GM19455 (cell line): ENCODE results near the gene COLGALT1.
"Not testable (repeated sequence)": the region's sequence is repeated elsewhere in the genome, so short reads cannot be mapped to it uniquely, and the experiment has no call there.

Source experiments
- ATAC-seq: cut with Tn5 transposase; IDR thresholded peaks from one replicate; pipeline ENCODE4 v1.9.1; 2021; ENCODE audit not compliant: unreplicated experiment

Gene COLGALT1

GRCh38 chr19:17532116-17532515 lies 23.3 kb upstream of the COLGALT1 start:
- no peak for ATAC-seq

DNA sequence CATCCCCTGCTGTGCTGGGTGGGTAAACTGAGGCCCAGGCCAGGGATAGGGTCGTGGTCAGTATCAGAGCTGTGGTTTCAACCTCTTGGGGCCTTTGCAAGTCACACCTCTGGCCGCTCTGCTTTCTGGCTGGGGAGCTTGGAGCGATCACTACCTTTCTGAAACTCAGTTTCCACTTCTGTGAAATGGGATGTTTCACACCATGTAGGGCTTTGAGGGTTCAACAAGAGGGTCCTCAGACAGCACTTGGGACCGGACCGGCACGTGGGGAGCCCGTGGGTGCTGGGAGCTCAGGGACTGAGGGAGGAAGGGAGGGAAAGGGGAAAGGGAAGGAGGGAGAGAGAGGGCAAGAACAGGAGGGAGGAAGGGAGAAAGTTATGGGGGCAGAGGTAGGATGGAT lies 22.9 kb upstream of the COLGALT1 start:
- ATAC-seq: no peak

DNA sequence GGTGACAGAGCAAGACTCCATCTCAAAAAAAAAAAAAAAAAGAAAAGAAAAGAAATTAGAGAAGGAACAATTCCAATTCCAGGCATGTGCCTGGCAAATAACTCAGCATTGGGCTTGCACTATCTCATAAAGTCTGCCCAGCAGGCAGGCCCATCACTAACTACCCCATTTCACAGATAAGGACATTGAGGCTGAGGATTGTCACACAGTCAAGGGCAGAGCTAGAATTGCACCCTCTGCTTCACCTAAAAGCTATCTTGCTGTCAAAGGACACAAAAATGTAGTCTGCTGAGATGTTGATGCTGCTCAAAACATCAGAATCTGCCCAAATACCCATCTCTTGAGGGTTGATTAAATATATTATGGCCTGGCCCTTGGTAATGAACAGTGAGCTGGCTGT lies 20.7 kb upstream of the COLGALT1 start:
- ATAC-seq: no peak

DNA sequence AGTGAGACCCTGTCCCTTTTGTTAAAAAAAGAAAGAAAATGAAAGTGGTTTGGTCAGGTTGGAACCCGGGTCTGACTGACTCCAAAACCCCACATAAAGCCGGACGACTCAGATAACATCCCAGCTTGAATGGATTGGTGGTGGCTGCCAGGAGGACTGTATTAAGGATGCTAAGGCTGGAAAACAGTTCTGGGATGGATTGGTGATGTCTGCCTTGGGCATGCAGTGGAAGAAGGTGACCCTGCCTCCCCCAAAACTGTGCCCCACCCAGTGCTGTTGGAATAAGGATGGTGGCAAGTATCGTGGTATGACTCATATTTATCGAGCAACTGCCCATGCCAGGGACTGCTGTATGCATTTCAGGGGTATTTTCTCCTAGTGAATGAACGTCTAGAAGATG lies 18.5 kb upstream of the COLGALT1 start:
- no peak for ATAC-seq

DNA sequence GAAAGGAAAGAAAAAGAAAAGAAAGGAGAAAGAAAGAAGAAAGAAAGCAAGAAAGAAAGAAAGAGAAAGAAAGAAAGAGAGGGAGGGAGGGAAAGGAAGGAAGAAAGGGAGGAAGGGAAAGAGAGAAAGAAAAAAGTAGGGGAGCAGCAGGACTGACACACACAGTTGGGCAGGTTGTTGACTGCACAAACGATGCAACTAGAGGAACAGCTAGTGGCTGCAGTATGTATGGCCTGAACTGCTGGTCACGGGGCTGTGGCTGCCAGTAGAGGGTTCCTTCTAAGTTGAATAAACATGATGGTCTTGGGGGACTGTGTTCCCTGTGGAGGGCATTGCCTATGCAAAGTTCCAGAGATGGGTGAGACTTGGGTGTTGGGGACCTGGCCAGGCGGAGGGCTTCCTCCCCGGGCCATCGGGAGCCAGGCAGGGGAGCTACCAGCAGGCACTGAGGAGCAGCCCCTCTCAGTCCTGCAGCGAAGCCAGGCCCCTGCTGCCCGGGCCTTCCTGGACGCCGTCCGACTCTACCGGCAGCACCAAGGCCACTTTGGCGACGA lies 16.7 kb upstream of the COLGALT1 start:
- ATAC-seq: no peak

- ATAC-seq: no peak
These were observed 16.0 kb upstream of the COLGALT1 start for GRCh38 chr19:17539238-17540117.

- no peak for ATAC-seq
These were observed 15.3 kb upstream of the COLGALT1 start for GRCh38 chr19:17540174-17540573.

GRCh38 chr19:17541184-17541759 lies 14.2 kb upstream of the COLGALT1 start:
- no peak for ATAC-seq

GRCh38 chr19:17542042-17542441 lies 13.4 kb upstream of the COLGALT1 start:
- no peak for ATAC-seq

DNA sequence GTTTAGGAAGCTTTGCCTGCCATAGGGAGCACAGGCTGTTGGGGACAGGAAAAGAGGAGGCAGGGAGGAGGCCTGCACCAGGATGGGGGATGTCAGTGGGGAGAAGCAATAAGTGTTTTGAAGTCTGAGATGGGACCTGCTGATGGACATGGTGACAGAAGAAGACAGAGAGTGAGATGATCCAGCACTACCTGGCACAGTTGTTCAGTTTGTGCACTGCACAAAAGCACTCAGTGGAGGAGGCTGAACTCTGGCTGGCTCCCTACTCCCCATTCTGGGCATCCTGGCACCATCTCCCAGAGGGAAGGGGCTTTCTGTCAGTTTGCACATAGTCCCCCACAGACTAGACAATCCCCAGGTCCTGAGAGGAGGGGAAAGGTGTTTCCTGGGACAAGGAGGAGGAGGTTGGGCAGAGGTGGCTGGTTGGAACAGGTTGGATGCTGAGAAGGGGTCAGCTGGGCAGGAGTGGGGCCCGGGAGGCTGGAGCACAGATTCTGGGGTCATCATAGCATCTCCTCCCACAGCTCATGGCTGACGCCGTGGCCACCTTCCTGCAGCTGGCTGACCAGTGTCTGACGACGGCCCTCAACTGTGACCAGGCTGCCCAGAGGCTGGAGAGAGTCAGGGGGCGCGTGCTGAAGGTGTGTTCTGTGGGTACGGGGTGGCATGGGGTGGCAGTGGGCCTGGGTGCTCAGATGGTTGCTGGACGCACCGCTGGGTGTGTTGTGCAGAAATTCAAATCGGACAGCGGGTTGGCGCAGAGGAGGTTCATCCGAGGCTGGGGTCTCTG lies 12.5 kb upstream of the COLGALT1 start:
- ATAC-seq: no peak

DNA sequence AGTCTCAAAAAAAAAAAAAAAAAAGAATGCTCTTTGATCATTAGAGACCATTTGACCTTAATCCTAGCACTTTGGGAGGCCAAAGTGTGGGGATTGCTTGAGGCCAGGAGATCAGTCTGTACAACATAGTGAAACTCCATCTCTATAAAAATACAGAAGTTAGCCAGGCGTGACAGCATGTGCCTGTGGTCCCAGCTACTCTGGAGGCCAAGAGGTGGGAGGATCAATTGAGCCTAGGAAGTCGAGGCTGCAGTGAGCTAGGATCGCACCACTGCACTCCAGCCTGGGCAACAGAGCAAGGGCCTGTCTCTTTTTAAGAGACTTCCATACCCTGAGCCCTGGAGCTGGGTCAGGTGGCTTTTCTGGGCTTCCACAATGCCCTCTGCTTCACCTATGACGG lies 11.5 kb upstream of the COLGALT1 start:
- ATAC-seq: no peak

GRCh38 chr19:17544418-17544817 lies 11.0 kb upstream of the COLGALT1 start:
- ATAC-seq: no peak

- ATAC-seq: no peak
These were observed 7.3 kb upstream of the COLGALT1 start for GRCh38 chr19:17548145-17548544.

DNA sequence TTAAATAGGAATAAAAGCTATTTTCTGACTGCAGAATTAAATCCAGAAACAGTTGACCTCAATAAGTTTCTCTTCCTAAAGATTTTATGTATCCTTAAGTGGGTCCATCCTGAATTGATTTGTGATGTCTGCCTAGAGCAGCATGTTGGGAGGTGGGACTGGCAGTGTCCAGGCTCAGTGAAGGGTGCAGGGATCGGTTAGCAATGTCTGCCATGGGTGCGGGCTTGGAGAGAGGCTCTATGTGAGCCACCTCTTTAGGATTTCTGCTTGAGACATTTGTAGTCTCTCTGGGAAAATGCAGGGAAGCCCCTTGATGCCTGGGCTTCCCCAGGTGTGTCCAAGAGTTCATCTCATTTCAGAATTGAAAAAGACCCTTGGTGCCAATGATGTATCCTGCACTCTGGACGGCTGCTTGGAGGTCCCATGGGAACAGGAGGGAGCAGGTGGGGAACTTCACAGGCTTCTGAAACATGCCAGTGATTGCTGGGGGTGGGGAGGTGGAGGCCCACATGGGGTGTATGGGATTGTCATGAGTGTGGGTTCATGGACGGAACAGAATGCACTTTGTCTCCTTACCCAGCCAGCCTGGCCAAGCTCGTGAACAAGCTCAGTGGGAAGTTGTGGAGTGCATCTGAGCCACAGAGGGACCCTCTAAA lies 6.2 kb upstream of the COLGALT1 start:
- no peak for ATAC-seq

DNA sequence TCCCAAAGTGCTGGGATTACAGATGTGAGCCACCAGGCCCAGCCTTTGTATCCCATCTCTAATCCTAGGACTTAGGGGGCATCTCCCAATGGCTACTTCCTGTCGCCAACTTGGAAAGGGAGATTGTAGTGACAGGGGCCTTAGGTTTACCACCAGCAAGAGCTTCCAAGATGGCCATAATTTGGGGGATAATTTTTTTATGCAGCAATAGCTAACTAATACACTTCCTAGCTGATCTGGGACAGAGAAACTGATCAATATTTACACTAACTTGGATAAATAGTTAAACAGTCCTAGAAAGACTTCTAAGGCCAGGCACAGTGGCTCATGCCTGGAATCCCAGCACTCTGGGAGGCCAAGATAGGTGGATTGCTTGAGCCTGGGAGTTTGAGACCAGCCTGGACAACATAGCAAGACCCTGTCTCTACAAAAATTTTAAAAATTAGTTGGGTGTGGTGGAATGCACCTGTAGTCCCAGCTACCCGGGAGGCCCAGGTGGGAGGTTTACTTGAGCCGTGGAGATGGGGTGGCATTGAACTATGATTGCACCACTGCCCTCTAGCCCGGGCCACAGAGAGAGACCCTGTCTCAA lies 5.3 kb upstream of the COLGALT1 start:
- no peak for ATAC-seq

- not testable (repeated sequence) for ATAC-seq
These were observed 2.7 kb upstream of the COLGALT1 start for GRCh38 chr19:17552735-17553134.

GRCh38 chr19:17553256-17553655 lies 2.2 kb upstream of the COLGALT1 start:
- no peak for ATAC-seq

- no peak for ATAC-seq
These were observed 425 bp upstream of the COLGALT1 start for GRCh38 chr19:17554968-17555479.

DNA sequence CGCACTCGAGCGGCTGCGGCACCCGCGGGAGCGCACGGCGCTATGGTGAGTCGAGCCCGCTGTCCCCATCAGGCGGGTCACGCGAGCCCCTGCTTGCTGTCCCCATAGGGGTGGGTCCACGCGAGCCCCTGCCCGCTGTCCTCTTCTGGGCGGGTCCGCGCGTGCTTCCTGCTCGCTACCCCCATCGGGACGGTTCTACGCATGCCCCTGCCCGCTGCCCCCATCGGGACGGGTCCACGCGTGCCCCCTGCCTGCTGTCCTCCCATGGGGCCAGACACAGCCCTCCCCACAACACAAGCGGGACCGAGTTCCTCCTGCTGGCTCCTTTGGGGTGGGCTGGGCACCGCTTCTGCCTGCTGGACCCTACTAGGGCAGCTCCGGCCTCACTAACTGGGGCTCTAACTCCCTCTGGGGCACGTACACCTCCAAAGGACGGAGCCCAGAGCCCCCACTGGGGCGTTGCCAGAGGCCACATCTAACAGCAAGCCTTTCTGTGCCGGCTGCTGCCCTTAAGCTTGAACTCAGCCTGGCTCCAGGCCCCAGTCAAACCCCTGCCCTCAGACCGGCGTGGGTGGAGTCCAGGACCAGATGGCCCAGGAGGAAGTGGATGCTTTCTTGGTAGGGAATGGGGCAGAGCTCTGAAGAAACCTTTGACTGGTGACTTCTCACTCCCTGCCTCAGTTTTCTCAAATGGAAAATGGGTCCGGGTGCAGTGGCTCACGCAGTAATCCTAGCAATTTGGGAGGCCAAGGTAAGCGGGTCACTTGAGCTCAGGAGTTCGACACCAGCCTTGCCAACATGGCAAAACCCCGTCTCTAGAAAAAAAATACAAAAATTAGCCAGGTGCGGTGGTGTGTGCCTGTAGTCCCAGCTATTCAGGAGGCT lies 722 bp downstream of the COLGALT1 start:
- ATAC-seq: peak; percentile 25
